RPMI8226 (cell line): ENCODE results near the gene STXBP5.

ENCODE experiments used
- DNase-seq: peaks from one replicate; pipeline ENCODE4 v3.0.0-alpha.2; 2015

STXBP5 gene

DNA sequence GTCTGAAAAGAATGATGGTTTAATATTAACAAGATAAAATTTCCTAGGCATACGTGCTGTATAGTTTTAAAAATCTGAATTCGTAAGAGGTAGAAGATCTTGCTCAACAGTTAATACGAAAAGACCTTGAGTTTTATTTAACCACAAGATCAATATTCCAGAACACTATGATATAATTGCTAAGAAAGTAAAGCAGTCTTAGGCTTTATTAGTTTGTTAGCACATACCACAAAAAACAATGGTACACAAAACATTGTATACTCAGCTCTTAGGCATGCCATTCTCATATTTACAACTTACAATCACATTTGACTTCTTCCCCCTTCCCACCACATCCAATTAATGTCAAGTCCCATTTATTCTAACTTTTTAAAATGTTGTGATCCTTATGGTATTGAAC is 24.4 kb upstream of the STXBP5 start:
- no peak for DNase-seq

DNA sequence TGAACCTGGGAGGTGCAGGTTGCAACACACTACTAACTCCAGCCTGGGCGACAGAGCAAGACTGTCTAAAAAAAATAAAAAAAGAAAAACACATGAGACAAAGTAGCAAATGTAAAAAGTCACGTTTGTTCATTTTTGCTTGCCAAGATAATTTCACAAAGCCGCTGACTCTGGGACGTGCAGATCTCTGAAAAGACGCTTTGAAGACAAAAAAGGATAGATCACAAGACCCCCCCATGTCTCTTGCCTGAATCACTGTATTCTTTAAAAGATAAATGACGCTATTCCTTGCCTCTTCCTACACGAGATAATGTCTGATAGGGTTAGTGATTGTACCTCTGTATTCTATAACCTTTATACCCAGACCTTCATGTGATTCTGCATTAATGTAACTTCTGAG is 23.3 kb upstream of the STXBP5 start:
- no peak for DNase-seq

DNA sequence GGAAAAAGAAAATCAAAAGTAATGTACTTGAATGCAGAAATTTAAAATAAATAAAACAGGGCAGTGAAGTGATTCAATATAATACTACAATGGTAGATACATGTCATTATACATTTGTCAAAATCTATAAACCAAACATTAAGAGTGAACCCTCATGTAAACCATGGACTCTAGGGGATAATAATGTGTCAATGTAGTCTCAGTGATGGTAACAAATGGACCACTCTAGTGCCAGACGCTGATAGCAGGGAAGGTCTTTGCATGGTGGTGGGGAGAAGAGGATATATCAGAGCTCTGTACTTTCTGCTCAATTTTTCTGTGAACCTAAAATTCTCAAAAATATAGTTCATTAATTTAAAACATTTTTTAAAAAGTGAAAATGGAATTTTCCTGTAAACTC is 19.8 kb upstream of the STXBP5 start:
- no peak for DNase-seq

DNA sequence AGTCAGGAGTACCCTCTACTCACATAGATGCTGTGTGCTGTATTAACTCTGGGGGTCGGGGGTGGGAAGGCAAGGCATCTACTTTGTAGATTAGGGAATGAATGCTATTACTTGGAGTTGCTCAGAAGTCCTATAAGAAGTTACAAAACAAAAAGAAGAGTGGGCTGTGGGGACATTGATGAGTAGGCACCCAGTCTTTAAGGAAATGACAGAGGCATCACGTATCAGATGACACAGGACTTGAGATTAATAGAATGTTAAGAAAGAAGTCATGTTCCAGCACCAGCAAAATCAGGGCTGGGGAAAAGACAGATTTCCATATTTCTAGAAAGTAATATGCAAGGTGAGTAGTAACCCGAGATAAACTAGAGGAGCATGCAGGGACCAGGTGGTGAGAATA is 19.0 kb upstream of the STXBP5 start:
- DNase-seq, result no peak

DNA sequence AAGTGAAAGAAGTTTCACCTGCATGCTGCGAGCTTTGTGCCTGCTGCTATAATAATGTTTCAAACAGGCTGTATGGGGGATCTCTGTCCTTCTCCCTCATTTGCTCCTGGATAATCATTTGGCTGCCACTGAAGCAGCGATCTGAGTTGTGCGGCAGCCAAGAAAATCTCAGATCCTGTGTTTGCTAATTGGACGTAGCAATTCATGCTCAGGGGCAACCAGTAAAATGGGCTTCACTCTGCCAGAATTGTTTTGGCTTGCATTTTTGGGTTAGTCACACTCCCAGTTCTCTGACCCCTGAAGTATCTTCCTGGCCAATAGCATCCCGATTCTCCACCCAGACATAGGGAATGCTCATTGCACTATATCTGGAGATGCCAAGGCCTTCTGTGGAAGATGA is 13.7 kb upstream of the STXBP5 start:
- DNase-seq, result no peak

DNA sequence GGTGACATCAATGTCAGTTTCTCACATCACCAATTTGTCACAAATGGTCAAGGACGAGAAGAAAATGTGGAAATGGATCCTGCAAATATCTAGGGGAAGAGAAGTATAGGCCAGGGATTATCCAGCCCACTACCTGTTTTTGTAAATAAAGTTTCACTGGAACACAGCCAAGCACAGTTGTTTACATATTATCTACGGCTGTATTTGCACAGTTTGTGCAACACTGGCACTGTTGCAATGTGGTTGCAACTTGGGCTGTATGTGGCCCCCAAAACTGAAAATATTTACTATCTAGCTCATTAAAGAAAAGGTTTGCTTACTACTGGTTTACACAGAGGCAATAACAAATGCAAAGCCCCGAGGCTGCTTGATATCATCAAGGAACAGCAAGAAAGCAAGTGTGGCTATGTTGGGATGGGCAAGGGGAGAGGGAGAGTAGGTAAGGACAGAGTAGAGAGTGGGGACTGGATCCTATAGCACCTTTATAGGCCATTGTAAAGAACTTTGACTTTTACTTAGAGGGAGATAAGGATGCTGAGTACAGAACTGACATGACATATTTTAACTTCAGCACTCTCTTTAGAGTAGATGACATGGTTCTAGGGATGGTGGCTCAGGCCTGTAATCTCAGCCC is 11.8 kb upstream of the STXBP5 start:
- no peak for DNase-seq

DNA sequence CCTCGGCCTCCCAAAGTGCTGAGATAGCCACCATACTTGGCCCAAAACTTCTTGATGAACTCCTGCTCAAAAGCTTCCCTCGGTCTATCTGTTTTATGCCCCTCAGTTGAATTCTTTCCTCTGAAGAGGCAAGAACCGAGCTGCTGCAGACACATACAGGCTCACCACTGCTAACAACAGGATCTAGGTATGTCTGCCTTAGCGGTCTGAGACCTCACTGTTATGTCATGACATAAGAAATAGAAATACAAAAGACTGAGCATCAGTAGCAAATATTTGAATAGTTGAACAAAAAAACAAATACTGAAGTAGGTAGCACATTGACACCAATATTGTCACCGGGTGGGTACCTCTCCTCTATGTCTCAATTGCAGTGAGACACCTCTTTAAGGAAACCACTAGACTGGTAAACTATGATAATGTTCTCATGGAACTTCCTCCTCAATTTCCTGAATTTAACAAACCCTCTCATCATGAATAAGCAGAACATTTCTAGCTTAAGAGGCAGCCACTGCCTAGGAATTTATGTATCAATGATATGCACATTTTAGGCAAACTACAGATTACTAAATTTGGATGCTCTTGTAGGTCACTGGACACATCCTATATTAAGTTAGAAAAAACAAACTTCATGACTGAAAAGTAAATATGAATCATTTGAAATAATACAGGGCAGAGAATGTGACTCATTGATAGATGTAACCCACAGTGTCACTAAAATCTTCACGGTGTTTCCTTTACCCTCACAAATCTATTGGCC is 9.4 kb upstream of the STXBP5 start:
- DNase-seq, result no peak

DNA sequence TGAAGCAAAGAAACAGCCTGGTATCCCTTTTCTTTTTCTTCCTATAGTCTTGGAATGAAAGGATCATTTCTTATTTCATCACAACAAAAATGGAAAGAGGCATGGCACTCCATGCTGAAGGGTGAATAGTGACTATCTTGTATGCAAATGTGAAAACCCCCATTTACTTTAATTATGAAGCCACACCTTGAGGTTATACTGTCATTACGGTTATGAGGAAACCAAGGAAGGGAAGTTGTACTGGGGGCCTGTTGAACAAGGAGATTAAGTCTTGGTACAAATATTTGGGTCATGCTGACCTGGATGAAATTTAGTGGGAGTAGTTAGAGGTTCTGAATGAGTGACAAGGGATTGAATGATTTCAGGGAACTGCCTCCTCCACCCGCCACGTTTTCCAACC is 8.7 kb upstream of the STXBP5 start:
- no peak for DNase-seq

DNA sequence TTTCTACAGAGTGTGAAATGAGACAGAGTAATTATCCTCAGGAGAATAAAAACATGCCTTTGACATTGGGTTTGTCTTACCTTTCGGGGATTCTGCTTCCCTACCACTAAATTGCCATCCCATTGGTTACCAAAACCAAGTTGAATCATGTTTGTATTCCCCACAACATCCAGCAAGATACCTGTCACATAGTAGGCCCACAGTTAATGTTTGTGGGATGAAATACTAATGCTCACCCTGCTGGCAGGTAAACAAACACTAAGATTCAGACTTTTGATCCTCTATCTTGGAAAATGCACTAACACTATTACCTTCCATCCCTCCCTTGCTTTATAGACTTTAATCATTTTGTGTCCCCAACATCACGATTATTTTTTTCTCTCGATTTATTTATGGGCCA is 8.2 kb upstream of the STXBP5 start:
- no peak for DNase-seq

DNA sequence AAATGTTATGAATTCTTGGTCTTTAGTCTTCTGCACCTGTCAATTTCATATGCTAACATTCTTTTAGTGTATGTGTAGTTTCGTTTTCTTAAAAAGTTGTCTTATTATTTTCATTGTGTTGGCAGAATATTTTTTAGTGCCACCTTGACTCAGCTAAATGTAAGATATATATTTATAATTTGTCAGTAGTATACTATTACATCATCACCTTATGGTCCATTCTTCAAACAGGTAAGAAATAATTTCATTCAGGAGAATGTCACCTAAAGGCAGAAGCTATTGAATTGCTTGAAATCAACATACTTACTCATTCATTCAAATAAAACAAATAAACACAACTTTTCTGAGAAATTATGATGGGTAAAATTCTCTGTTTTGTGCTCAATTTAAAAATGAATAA is 3.5 kb upstream of the STXBP5 start:
- DNase-seq, result no peak

DNA sequence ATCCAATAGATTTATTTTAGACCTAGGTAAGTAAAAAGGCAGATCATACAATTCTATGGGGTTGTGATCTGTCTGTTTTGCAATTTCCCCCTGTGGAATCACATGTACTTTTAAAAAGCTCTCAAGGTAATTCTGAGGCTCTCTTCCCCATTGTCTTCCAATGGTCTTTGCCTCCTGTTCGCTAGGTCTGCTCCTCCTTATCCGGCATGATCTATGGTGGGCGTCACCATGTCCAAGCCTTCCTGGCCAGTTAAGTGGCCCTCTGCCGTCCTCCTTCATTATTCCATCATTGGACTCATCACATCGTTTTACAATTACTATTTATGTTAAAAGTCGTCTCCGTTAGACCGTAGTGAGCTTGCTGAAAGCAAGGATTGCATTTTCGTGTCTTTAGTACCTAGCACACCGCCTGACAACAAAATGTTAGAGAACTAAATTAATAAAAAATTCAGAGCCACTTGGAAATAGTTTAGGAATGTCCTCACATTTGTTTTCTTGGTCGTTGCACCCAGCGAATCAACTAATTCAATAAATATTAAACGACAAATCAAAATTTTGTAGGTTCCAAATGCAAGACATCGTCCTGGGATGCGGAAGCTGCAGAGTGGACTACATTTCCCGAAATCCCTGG is 2.2 kb upstream of the STXBP5 start:
- peak; percentile 19 for DNase-seq

DNA sequence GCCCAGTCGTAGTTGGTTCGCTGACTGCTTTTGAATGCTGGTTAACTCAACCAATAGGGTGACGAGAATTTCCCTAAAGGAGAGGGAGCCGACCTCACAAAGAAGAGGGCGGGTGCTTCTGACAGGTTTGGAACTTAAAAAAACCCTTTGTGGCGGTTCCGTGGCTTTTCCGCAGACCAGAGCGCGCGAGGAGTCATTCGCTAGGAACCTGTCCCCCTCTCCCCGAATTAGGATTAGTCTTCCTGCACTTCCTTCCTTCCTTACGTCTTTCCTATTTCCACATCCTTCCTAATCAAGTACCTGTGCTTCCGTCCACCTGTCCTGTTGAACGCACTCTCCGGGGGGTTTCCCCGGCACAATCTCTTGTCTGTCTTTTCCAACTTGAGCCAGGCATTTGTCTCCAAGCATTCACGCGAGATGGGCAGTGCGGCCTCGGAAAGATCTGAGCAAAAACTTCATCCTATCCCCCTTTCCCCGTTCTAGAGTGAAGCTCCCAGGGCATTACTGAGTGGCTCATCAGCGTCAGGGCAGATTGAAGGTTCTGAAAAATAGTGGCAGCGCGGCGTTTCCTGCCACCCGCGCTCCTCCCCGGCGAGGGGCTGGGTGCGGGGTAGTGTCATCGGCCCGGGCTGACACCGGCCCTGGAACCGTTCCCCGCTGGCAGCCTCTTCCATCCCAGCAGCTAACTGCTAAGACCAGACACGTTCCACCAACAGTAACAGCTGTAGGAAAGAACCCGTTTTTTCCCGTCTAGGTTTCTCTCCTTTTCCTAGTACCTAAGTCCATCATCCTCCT is 1.5 kb upstream of the STXBP5 start:
- DNase-seq, result peak; percentile 89

DNA sequence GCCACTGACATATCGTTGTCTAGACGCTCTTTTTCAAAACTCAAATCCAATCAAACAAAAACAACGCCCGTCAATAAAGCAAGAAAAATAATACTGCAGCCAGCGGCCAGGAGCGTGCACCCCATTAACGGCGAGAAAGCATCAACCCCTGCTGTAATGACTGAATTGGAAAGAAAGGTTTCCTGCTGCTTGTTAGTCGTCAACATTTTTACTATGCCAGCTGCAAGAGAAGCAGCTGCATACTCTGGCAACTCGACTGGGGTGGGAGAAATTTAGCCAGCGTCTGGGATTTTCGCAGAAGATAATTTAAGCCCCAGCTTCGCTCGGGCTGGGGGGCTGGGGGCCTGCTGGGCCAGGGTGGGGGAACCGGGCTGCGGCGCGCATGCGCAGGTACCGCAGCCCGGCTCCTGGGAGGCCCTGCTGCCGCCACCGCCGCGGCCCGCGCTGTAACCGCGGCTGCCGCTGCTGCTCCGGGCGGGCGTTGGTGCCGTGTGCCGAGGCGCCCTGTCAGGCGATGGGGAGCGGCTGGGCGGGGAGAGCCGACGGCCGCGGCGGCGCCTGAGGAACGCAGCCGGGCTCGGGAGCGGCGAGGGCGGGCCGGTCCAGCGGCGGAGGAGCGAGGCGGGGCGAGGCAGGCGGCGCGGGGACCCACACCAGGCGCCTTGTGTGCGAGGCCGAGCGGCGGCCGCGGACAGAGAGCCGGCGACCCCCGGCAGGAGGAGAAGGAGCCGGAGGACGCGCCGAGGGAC is 732 bp upstream of the STXBP5 start:
- DNase-seq, result peak; percentile 68

DNA sequence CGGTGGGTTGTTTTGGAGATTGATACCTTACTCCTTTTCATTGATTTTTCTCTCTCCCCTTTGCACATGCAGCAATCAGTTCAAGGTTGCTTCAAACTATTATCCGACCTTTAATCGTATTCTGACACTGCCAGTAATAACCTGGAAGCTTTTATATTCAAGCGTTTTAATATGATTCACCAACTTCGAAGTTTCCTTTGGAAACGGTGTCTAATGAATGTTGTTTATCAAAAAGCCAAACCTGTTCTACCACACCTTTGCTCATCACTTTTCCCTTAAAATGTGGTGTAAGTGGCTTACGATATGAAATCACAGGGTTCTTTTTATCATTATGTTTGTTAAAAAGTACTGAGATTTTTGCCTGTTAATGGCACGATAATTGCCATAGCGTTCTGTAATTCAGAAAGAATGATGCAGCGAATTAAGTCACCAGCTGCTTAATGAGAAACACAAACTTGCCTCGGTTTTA is 660 bp downstream of the STXBP5 start:
- no peak for DNase-seq

DNA sequence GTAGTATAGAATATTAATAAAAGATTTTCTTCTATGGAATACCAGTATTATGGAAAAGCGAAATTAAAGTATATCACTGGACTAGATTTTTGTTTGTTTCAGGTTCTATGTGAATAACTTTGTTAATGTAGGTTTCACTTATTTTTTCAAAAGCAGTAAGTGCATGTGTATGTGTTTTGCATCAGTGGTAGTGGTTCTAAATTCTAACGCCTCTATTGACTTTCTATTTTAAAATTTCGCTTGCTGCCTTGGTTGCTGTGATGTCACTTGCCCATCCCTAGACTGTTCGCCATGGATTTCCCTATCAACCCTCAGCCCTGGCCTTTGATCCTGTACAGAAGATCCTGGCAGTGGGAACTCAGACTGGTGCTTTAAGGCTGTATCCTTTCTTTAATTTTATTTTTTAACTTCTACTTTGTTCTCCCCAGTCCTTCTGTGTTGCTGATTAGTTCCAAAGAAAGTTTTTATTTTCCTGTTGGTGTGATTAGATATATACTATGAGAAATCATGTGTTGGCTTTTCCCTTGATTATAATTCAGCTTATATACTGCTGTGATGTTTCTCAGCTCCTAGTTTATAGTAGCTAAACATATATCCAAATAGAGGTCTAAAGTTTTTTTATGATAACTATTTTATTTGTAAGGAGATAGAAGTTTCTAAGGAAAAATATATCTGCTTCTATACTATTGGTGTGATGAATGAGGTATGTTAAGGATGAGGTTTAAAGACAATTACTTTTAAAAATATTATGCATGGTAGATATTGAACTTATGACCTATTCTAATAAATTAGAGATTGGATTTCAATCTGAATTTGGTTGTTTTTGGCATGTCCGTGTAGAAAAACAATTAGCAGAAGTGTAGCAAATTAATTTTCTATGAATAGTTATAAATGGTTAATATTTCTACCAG is 1.7 kb downstream of the STXBP5 start:
- no peak for DNase-seq

DNA sequence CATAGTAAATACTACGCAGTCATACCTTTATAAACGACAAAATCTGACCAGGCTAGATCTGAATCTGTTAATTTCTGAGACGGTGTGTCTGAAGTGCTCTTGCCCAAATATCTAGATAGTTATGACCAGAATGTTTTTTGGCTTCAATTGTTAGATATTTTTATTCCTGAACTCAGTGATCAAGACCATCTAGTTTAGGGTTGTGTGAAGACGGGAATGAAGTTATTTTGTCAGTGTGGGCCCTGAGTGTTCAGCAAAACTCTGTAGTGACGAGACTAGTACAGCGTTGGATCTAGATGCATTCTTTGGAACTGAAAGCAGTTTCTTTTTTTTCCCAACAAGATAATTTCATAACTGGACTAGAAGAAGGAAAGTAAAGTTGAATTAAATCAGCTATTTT is 3.1 kb downstream of the STXBP5 start:
- DNase-seq, result no peak

DNA sequence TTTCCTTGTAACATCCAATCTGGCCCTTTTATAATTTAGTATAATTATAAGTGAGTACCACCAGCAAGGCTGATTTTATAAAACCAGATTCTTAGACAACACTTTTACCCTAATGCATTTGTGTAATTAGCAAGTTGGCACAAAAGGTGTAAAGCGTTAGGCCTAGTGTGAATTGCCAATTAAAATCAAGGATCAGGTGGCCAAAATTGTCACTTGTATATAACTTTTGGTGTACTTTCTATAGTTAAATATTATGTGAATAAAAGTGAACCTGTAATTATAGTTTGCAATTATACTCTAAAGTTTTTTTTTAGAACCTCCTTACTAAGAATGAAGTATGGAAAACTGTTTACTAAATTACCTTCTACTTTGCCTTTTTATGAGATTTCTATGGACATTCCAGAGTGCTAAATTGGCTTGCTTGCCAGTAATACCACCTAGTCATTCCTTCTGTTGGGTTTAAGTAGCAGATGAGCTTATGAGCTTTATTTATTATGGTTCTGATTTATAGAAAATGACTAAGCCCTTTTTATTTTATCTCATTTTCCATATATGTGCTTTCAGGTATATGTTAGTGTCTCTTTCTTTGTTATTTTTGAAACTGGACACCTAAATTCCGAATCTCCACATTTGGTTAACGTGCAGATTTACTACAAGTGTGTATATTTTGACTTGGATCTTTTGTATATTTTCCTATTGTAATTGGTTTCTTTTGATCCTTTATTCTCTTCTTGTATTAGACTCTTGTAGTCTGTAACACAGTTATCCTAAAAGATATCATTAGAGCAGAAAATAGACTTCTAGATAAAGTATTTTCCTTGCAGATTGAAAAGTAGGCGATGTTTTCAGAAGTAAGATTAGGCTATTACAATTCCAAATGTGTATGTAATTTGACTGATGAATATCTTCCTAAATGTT is 3.9 kb downstream of the STXBP5 start:
- no peak for DNase-seq

DNA sequence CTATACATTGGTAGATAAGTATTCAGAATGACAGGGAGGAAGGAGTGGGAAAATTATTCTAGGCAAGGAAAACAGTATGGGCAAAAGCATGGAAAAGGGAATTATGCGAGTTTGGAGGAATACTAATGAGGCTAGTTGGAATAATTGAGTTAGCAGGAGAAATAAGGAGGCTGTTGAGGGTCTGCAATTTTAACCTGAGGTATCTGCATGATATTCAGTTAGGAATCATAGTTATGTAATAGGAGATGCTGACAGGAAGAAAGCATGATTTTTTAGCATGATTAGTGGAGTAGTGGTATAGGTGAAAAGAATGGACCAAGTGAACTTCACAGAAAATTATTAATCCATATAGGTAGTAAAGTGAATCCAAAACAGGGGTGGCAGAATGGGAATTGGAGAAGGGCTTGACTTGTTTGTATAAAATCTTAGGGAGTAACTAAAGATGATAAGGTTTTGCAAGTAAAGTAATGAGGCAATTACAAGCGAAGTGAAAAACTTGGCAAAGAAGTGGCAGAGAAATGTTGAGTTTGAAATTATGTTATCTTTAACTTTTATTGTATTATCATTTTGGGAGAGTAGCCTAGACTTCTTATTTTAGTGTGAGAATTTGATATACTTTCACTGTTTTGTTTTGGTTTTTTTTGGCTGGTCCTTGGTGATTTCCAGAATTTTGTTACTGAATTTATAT is 5.7 kb downstream of the STXBP5 start:
- DNase-seq, result no peak

DNA sequence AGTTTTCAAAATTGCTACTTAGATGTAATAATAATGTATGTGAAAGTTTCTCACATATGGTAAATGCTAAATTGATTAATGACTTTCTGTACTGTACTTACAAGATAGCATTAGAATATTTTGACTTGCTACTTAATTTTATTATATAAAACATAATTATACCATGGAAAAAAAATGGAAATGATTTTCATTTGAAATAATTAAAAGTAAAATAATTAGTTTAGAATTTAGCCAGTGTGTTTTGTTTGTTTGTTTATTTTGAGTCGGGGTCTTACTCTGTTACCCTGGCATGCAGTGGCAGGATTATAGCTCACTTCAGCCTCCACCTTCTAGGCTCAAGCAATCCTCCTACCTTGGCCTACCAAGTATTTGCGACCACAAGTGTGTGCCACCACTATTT is 7.1 kb downstream of the STXBP5 start:
- no peak for DNase-seq

DNA sequence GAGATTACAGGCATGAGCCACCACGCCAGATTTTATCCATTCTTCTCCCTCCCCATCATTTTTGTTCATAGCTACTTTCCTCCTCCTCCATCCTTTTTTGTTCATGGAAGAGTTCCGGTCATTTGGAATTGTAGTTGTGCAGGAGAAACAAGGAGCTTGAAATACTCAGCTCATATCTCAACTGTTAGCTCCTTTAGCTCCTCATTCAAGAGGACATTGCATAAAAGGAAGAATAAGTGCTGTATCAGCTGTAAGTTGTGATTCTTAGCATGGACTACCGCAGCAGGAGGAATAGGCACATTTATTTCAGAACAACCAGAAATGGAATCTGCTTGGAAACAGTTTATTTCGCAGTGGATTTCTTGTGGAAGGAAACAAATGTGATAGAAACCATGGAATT is 7.6 kb downstream of the STXBP5 start:
- DNase-seq, result no peak
